ENCODE results near the gene PLCE1.

The PLCE1 gene

GRCh38 chr10:93973748-93974445 is 19.8 kb upstream of the PLCE1 start:
- ATAC-seq (replicated peaks): no peak
- Mint-ChIP-seq H3K9me3 (no peaks in the 10 kb centered on the region), H3K27me3 (peaks cover 4 to 6% of the 10 kb centered on the region in 2 donors), H3K4me3 (no peak overlapping the region), H3K36me3 (no peaks in the 10 kb centered on the region), H3K27ac (no peak overlapping the region), H3K4me1 (no peaks in the 10 kb centered on the region)
- DNase-seq: no peak

- H3K9me3 Mint-ChIP-seq: no peaks in the 10 kb centered on the region
- H3K4me1 Mint-ChIP-seq: no peaks in the 10 kb centered on the region
- DNase-seq: no peak
- H3K27me3 Mint-ChIP-seq: peaks cover 4 to 15% of the 10 kb centered on the region in 2 donors
- ATAC-seq (replicated peaks): no peak
- H3K27ac Mint-ChIP-seq: no peak overlapping the region
- no peak overlapping the region for H3K4me3 Mint-ChIP-seq
- no peaks in the 10 kb centered on the region for H3K36me3 Mint-ChIP-seq
Observed at GRCh38 chr10:93977442-93977841, 16.3 kb upstream of the PLCE1 start.

GRCh38 chr10:93980486-93980885 is 13.2 kb upstream of the PLCE1 start:
- H3K4me1 Mint-ChIP-seq: no peaks in the 10 kb centered on the region
- no peak for DNase-seq
- no peak overlapping the region for H3K4me3 Mint-ChIP-seq
- H3K27ac Mint-ChIP-seq: no peak overlapping the region
- ATAC-seq (replicated peaks): no peak
- no peaks in the 10 kb centered on the region for H3K9me3 Mint-ChIP-seq
- H3K36me3 Mint-ChIP-seq: no peaks in the 10 kb centered on the region
- peaks cover 4 to 15% of the 10 kb centered on the region in 2 donors for H3K27me3 Mint-ChIP-seq

GRCh38 chr10:93991114-93991513 is 2.6 kb upstream of the PLCE1 start:
- Mint-ChIP-seq H3K36me3 (no peaks in the 10 kb centered on the region), H3K9me3 (peaks cover 3 to 5% of the 10 kb centered on the region in 2 donors), H3K4me3 (no peak overlapping the region), H3K27me3 (peaks cover 46 to 62% of the 10 kb centered on the region in 2 donors), H3K27ac (no peak overlapping the region), H3K4me1 (peaks cover 0 to 7% of the 10 kb centered on the region in 2 donors)
- DNase-seq: no peak
- no peak for ATAC-seq (replicated peaks)

GRCh38 chr10:93991596-93992284 is 2.0 kb upstream of the PLCE1 start:
- Mint-ChIP-seq H3K27me3 (peaks cover 49 to 67% of the 10 kb centered on the region in 2 donors), H3K27ac (no peak overlapping the region), H3K4me3 (no peak overlapping the region), H3K4me1 (peaks cover 0 to 7% of the 10 kb centered on the region in 2 donors), H3K36me3 (no peaks in the 10 kb centered on the region), H3K9me3 (peaks cover 3 to 5% of the 10 kb centered on the region in 2 donors)
- ATAC-seq (replicated peaks): no peak
- no peak for DNase-seq

GRCh38 chr10:93992400-93993030 is 1.2 kb upstream of the PLCE1 start:
- Mint-ChIP-seq H3K4me1 (peaks cover 0 to 7% of the 10 kb centered on the region in 2 donors), H3K9me3 (peaks cover 3 to 5% of the 10 kb centered on the region in 2 donors), H3K4me3 (peak overlapping the region in 1 of 2 donors; percentile 49), H3K36me3 (no peaks in the 10 kb centered on the region), H3K27ac (no peak overlapping the region), H3K27me3 (peaks cover 44 to 61% of the 10 kb centered on the region in 2 donors)
- no peak for DNase-seq
- no peak for ATAC-seq (replicated peaks)

GRCh38 chr10:93993414-93993781 is 333 bp upstream of the PLCE1 start:
- peaks cover 48 to 65% of the 10 kb centered on the region in 2 donors for H3K27me3 Mint-ChIP-seq

GRCh38 chr10:93994438-93994801 is 689 bp downstream of the PLCE1 start:
- Mint-ChIP-seq H3K27me3 (peaks cover 48 to 71% of the 10 kb centered on the region in 2 donors), H3K4me3 (no peak overlapping the region), H3K4me1 (peaks cover 0 to 7% of the 10 kb centered on the region in 2 donors), H3K36me3 (no peaks in the 10 kb centered on the region), H3K9me3 (peaks cover 2 to 3% of the 10 kb centered on the region in 2 donors), H3K27ac (no peak overlapping the region)
- ATAC-seq (replicated peaks) (no peak), DNase-seq (no peak)

More at GRCh38 chr10:93993414-93993781, 333 bp upstream of the PLCE1 start:
- ATAC-seq (replicated peaks): peak in 1 of 2 donors; percentile 15
- no peaks in the 10 kb centered on the region for H3K36me3 Mint-ChIP-seq
- no peak overlapping the region for H3K27ac Mint-ChIP-seq
- peaks cover 3 to 4% of the 10 kb centered on the region in 2 donors for H3K9me3 Mint-ChIP-seq
- H3K4me1 Mint-ChIP-seq: peaks cover 0 to 7% of the 10 kb centered on the region in 2 donors
- H3K4me3 Mint-ChIP-seq: no peak overlapping the region
- DNase-seq: no peak

GRCh38 chr10:93995182-93995581 is 1.5 kb downstream of the PLCE1 start:
- no peak overlapping the region for H3K27ac Mint-ChIP-seq
- peaks cover 2 to 3% of the 10 kb centered on the region in 2 donors for H3K9me3 Mint-ChIP-seq
- H3K27me3 Mint-ChIP-seq: peaks cover 48 to 69% of the 10 kb centered on the region in 2 donors
- ATAC-seq (replicated peaks) (no peak), DNase-seq (no peak)
- no peaks in the 10 kb centered on the region for H3K36me3 Mint-ChIP-seq
- H3K4me1 Mint-ChIP-seq: peaks cover 0 to 7% of the 10 kb centered on the region in 2 donors
- no peak overlapping the region for H3K4me3 Mint-ChIP-seq

GRCh38 chr10:93995598-93996271 is 2.0 kb downstream of the PLCE1 start:
- DNase-seq (no peak), ATAC-seq (replicated peaks) (no peak)
- Mint-ChIP-seq H3K4me1 (peaks cover 0 to 7% of the 10 kb centered on the region in 2 donors), H3K27me3 (peaks cover 47 to 65% of the 10 kb centered on the region in 2 donors), H3K27ac (no peak overlapping the region), H3K4me3 (no peak overlapping the region), H3K36me3 (no peaks in the 10 kb centered on the region), H3K9me3 (peaks cover 1% of the 10 kb centered on the region in 2 donors)

GRCh38 chr10:93996551-93996950 is 2.8 kb downstream of the PLCE1 start:
- H3K36me3 Mint-ChIP-seq: no peaks in the 10 kb centered on the region
- no peak overlapping the region for H3K4me3 Mint-ChIP-seq
- peaks cover 0 to 7% of the 10 kb centered on the region in 2 donors for H3K4me1 Mint-ChIP-seq
- no peaks in the 10 kb centered on the region for H3K9me3 Mint-ChIP-seq
- DNase-seq (no peak), ATAC-seq (replicated peaks) (no peak)
- no peak overlapping the region for H3K27ac Mint-ChIP-seq
- H3K27me3 Mint-ChIP-seq: peaks cover 43 to 66% of the 10 kb centered on the region in 2 donors

- H3K4me1 Mint-ChIP-seq: peaks cover 0 to 7% of the 10 kb centered on the region in 2 donors
- no peaks in the 10 kb centered on the region for H3K9me3 Mint-ChIP-seq
- peaks cover 35 to 56% of the 10 kb centered on the region in 2 donors for H3K27me3 Mint-ChIP-seq
Observed at GRCh38 chr10:93997546-93997945, 3.8 kb downstream of the PLCE1 start.

GRCh38 chr10:93999401-93999851 is 5.7 kb downstream of the PLCE1 start:
- Mint-ChIP-seq H3K4me1 (no peaks in the 10 kb centered on the region), H3K27me3 (peaks cover 27 to 52% of the 10 kb centered on the region in 2 donors), H3K36me3 (no peaks in the 10 kb centered on the region), H3K4me3 (no peak overlapping the region), H3K9me3 (no peaks in the 10 kb centered on the region), H3K27ac (no peak overlapping the region)
- DNase-seq (no peak), ATAC-seq (replicated peaks) (no peak)

More at GRCh38 chr10:93997546-93997945, 3.8 kb downstream of the PLCE1 start:
- no peak overlapping the region for H3K4me3 Mint-ChIP-seq
- no peak overlapping the region for H3K27ac Mint-ChIP-seq
- DNase-seq (no peak), ATAC-seq (replicated peaks) (no peak)
- H3K36me3 Mint-ChIP-seq: no peaks in the 10 kb centered on the region

Data from stimulated activated naive B cell treated with anti-CD40 and anti-IgM and Interleukin-4, amounts not matched to agents 10 μg/mL and 1 μg/mL and 100 μg/mL, for 72 hours (primary cell).